GM10266 (cell line): ENCODE measurements around the gene CAND2.

Source experiments
- DNase-seq: peaks from one replicate; pipeline ENCODE4 v3.0.0; 2012; ENCODE audit errors: extremely low spot score
- CTCF ChIP-seq: IDR thresholded peaks from 2 replicates; pipeline ENCODE4 v1.5.1; 2012; ENCODE audit warnings: mild to moderate bottlenecking, low read depth; ENCODE audit not compliant: control insufficient read depth, insufficient read depth; ENCODE audit errors: missing control alignments

CAND2 gene

GRCh38 chr3:12832350-12833221 is 36.1 kb downstream of the CAND2 start:
- DNase-seq, result no peak
- TF ChIP-seq CTCF, result no peak

GRCh38 chr3:12833222-12834161 is 37.0 kb downstream of the CAND2 start:
- no peak for DNase-seq

GRCh38 chr3:12835052-12835665 is 38.7 kb downstream of the CAND2 start:
- DNase-seq, result no peak
- TF ChIP-seq CTCF, result no peak

More at GRCh38 chr3:12833222-12834161, 37.0 kb downstream of the CAND2 start:
- TF ChIP-seq CTCF, result no peak

GRCh38 chr3:12837295-12837986 is 41.0 kb downstream of the CAND2 start:
- no peak for DNase-seq
- TF ChIP-seq CTCF, result no peak

- no peak for DNase-seq
- TF ChIP-seq CTCF, result no peak
Observed at GRCh38 chr3:12838179-12838965, 41.9 kb downstream of the CAND2 start.
